GM21381 (cell line): ENCODE measurements around the gene INAFM2.

Experiments
- ATAC-seq: cut with Tn5 transposase; IDR thresholded peaks from one replicate; pipeline ENCODE4 v1.9.1; 2021; ENCODE audit warnings: mild to moderate bottlenecking, moderate library complexity; ENCODE audit not compliant: unreplicated experiment

Gene INAFM2

DNA sequence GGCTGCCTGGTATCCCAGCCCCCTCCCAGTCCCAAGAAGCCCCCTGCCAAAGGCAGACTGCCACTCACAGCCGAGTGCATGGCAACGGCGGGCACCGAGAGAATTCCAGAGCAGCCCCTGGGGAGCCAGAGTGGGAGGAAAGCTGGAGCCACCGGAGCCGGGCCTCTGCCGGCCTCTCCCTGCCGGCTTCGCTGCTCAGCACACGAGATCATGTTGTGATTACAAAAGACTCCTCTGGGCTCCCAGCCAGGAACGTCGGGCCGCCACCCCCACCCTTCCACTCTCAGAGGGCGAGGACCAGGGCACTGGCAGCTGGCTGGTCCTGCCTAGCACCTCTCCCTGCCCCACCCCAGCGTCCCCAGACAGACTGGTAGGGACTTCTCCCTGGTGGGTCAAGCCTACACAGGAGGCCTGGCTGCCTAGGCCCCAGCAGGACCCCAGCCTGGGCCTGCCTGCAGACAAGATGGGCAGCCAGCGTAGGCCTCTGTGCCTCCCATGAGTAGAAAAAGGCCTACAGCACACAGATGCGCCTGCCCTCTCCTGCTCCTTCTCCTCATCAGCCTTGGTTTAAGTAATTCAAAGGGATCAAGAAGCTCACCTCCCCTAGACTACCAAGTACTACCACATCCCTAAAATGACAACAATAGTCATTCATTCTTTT, 17.4 kb downstream of the INAFM2 start, which contains the start of gene CCDC9B:
CCDC9B (minus strand) TSS at position 200 of the 661 bp plus-strand sequence; CDS start at position 80, 120 bp downstream.
- no peak for ATAC-seq

DNA sequence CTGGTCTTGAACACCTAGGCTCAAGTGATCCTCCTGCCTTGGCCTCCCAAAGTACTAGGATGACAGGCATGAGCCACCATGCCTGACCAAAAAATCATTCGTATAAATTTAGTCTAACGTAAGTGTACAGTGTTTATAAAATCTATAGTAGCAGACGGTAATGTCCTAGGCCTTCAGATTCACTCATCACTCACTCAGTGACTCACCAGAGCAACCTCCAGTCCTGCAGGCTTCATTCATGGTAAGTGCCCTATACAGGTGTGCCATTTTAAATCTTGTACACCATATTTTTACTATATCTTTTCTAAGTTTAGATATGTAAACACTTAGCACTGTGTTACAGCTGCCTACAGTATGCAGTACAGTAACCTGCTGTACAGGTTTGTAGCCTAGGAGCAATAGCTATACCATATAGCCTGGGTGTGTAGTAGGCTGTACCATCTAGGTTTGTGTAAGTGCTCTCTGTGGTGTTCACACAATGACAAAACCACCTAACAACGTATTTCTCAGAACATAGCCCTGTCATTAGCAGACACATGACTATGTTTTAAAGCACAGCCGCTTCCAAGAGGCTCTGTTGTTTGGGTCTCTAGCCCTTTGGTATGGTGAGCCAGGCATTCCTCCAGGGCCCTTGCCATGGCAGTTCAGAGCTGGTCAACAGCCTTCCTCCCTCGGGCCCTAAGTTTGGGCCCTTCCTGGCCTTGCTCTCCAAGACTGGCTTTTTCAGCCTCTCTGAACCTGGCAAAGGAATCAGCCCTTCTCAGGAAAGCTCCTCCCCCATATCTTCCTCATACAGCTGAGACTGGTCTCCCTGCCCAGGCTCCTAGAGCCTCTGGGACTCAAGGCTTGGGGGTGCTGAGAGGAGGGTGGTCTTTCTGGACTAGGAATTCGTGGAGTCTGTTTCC, 19.2 kb downstream of the INAFM2 start:
- no peak for ATAC-seq

DNA sequence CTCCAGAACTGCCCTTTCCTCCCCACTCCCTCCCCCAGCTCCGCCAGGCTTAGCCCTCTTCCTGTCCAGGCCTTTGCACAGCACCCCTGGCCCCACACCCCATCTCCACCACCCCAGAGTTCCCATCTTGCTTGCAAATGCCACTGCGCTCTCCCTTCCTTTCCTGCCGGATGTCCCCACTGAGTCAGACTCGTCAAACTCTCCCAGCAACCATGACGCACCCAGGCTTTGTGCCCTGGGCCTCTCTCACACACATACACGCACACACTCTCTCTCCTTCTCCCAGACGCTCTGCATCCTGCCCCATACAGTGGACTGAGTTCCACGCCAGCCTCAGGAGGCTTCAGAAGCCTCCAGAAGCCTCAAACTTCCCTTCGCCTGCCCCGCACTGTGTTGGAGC, 20.0 kb downstream of the INAFM2 start:
- ATAC-seq = no peak

DNA sequence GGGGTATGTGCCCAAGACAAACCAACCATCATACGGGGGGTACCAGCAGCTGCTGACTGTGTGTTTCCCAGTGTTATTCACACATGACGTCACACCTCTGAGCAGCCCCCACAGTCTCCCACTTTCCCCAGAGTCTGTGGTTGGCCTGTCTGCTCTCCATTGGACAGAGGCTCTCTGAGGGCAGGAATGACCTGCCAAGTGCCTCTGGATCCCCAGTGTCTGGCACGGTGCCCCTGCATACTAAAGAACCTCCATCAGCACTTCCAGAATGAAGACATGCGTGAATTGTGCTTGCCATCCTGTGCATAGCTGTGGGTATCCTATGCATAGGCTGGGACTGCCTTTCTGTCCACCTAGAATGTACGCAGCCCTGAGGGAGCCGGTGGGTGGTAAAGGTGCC, 20.7 kb downstream of the INAFM2 start:
- no peak for ATAC-seq

DNA sequence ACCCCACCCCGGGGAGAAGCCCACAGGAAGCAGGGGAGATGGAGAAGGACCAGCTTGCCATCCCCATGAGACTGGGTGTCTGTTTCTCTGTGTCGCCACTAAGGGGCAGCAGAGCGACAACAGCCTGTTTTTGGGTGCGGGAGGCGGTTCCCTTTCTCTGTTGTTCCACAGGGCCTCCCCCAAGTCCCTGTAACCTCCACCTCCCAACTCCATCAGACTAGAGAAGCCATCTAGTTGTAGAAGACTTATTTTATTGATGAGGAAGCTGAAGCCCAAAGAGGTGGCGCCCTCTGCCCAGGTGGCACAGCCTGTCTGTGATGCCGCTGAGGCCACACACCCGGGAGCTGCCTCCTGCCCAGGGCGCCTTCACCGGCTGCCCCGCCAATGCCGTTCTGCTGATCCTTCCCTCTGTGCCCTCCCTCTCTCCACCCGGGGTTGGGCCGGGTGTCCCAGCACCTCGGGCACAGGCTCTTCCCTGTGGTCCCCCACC, 21.2 kb downstream of the INAFM2 start:
- no peak for ATAC-seq

DNA sequence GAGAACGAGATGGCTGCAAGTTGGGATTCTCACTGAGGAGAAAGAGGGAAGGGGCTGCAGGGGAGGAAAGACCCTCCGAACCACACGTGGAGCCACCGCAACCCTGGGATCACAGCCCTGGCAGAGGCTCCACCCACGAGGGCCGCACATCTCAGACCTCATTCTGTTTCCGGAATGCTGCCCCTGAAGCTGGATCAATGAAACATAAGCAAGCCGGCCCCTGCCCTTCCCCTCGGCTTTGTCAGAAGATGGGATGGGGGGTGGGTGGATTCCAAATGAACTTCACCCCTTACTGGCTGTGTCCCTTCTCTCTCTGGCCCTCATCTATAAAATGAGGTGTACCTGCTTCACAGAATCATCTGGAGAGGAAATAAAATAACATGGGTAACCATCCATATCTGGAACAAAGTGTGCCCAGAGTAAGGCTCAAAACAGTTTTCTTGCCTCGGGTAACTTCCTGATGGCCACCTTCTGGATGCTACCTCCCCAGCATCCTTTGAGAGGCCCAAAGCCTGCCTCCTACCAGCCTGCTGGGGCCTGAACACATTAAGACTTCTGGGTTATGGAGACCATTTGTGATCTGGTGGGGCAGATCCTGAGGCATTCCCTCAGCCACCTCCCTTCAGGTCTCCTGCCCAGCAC, 21.9 kb downstream of the INAFM2 start:
- ATAC-seq = no peak

DNA sequence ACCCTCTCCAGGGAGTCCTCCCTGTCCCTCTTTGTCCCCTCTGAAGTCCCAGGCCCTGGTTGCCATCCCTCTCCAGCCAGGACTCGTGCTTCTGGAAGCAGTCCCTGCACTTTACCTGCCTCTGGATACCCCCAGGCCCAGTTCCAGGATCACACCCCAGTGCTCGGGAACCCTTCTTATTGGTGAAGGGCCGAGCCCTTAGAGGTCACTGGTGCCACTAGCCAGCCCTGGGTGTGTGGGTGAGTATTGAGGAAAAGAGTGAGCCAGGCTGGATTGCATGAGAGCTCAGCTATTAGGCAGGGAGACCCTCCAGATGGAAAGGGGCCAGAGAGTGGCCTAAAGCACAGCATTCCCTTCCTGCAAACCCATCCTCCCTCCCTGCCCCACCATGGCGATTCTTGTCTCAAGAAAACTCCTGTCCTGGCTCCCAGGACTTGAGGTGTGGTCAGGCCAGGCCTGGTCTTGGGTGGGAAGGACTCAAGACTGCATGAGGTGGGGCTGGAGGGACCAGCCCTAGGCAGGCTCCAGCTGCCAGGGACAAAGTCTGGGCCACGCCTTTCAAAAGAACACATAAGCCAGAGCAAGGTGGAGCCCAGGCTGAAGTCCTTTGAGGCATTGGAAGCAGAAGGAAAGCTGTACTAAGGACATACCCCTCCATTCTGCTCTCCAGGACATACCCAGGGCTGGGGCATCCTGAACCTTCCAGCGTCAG, 22.5 kb downstream of the INAFM2 start:
- no peak for ATAC-seq

DNA sequence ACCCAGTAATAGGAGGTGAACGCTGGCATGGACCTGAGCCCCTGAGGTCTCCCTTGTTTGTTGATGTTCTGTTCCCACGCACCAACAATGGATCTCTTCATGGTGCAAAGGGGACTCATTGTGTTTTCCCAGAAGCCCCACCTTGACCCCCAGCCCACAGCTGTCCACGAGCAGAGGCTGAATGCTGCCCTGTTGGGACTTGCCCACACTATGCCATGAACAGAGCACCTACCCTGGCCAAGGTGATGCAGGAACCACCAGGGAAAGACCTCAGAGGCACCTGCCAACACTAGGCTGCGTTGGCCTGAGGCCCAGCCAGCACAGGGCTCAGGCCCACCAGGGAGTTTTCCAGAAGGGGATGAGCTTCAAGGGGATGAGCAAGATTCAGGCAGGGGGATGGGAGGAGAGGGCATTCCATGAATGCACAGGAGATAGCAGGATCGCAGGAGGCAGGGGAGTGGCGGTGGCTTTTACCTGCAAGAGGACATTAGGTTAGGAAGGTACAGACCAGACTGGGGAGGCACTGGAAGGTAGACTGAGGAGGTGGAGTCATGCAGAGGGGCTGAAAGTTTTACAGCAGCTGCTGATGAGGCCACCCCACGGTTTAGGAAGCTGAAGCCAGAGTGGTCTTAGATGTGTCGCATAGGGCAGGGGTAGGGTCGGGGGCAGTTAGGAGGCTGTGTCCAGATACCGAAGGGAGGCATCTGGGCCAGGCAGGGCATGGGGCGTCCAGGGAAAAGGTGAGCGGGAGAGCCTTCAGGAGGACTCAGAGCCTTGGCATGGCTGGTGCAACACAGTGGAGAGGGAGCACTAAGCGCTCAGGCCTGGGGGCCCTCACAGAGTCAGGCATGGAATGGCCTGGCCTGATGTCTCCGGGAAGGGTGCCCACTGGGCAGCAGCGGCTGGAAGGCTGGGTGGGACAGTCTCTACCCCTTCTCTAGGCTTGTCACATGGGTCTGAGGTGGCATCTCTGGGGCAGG, 23.4 kb downstream of the INAFM2 start:
- no peak for ATAC-seq

DNA sequence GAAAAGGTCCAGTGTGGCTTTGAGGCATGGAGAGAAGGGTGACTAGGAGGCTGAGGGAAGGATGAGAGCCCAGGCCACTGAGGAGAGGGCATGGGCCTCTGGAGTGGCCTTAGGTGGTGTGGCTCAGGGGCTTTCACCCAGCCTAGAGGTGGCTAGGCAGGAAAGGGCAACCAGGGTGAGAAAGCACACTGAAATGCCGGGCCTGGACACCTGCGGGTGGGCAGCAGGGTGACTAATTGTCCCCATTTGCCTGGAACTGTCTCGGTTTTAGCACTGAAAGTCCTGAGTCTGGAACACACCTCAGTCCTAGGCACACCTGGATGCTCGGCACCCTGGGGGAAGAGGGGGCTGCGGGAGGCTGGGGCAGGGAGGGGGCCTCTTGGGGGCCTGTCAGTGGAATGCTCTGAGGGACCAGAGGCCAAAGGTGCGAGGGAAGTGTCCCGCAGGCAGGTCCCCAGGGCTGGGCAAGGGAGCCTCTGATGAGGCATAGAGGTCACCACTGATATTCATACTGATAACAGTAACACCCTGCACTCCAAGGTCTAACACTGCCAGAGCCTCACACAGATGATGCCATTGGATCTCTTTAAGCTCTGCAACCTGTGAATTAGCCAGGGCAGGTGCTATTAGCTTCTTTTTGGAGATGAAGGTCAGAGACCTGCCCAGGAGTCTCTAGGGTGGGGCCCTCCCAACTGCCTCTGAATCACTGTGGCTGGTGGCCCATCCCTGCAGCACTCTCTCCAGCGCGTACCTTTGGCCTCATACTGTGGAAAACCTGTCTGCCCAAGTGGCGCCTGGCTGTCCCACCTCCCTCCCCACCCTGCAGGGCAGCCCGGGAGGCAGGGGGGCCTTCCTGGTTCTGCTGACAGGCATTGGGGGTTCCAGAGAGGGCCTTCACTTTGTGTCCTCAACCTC, 24.3 kb downstream of the INAFM2 start:
- no peak for ATAC-seq

DNA sequence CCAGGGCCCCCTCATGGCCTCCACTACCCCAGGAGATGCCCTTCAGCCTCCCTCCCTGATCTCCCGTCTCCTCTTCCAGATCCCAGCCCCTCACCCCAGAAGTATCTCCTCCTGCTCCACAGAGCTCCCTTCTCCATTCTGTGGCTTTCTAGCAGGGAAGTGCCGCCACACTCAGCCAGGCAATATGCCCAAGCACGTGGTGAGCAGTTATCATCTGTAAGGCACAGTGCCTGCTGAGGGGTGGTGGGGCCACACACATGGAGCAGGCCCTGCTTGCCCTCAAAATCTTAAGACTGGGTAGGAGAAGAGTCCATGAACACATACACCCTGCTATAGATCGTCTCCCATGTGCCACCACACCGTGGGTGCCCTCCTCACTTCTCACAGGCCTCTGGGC, 25.0 kb downstream of the INAFM2 start:
- no peak for ATAC-seq

DNA sequence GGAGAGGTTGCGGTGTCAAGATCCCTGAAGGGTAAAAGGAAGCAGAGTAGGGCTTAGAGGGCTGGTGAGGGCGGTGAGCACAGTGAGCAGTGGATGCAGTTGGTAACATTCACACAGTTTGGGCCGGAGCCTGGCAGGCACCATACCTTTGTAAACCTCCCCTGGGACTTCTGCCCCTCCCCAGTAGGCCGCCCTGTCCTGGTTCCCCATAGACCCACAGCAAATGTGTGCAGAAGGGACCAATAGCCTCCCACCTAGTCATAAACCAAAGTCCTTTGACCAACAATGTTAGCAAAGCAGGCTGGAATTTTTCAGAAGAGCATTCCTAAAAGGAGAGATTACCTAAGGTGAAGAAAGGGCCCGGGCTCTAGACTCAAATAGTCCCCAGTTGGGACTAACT, 25.7 kb downstream of the INAFM2 start:
- ATAC-seq = no peak

DNA sequence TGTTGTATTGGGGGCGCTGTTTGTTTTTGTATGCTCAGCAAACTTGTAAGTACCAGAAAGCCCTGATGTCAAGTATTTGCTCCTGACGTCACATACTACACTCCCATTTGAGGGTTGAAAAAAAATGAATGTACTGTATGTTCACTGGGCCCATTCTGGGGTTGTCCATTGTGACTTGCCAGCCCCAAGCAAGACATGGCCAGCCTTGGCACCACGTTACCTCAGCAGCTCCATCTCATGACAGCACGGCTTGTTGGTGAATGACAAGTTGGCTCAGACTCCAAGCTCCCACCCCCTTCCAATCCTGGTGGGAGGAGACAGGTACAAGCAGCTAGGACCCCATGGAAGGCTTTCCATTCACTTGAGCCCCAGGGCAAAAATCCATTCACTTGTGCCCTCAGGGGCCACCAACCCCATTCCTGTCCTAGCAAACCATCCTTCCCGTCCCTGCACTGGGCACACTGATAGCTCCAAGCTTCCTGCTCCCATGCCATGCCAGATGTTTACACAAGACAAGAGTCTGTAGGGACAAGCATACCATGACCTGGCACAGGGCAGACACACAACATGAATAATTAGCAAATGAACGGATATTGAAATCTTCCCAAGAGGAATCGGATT, 28.9 kb downstream of the INAFM2 start:
- ATAC-seq = no peak

DNA sequence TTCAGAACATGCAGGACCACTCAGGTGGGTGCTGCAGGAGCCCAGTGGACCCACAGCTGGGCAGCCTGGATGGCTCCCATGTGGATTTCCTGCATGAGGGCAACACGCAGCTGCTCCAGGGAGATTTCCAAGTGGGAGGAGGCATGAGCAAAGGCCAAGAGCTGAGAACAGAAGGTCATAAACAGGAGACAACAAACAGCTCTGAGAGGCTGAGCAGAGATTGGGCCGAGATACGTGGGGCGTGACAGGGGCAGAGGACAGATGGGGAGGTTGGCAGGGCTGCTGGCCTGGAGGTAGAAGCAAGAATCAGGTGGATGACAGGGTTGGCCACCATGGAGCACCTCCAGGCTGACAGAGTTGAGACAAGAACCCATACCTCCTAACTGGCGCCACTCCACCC, 30.2 kb downstream of the INAFM2 start:
- no peak for ATAC-seq

DNA sequence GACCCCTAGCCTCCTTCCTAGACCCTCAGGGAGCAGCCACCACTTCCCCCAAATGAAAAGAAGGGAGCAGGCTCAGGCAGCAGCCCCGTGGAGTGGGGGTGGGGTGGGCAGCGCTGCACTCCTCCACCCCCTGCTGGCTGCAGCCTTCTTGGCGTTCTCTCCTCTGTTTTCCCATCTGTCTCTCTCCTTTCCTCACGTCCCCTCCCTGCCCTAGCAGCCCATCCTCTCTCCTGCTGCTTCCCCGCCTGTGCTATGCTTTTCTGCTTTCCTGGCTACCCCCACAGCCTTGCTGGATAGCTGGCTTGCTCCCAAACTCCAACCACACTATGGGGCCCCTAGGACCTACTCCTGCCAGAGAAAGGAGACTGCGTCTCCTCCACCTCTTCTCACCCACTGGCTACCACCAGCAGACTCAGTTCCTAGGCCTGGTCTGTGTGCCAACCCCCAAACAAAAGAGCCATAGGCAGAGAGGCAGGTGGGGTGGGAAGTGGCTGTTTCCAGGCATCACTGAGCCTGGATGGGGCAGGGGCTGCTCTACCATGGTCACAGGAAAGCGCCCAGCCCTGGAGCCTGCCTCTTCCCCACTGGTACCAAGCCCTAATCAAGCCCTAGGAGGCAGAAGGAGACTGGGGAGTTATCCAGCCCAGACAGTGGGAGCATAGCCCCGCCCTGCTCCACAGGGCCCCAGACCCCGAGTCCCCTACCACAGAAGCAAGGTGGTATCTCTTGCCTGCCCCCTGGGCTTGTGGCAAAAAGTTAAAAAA, 31.1 kb downstream of the INAFM2 start:
- no peak for ATAC-seq

DNA sequence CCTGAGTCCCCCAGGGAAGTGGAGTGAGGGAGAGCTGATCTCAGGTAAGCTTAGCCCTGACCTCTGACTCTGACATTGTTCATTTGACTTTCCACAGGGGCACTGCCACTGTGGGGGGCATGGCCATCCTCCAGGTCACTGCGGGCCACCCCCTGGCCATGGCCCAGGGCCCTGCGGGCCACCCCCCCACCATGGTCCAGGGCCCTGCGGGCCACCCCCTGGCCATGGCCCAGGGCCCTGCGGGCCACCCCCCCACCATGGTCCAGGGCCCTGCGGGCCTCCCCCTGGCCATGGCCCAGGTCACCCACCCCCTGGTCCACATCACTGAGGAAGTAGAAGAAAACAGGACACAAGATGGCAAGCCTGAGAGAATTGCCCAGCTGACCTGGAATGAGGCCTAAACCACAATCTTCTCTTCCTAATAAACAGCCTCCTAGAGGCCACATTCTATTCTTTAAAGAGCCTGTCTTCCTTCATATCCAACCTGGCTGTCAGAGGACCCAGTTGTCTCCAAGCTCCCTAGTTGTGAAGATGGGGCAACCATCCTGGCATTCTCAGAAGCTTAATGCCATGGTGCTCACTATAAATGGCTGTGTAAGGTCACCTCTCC, 32.6 kb downstream of the INAFM2 start:
- no peak for ATAC-seq

DNA sequence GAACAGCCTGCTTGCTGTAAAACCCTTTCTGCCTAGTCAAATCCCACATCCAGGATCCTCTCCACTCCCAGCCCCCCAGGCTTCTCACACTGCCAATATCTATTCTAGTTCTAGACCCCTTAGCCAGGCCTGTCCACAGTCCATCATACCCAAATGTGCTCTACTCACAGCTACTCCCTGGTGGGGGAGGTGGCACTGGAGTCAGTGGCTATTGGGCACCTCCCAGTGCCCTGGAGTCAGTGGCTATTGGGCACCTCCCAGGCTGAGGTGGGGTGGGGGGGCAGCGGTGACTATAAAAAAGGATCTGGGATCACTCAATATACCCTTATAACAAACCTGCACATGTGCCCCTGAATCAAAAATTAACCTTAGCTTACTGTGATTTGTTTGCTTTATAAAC, 33.8 kb downstream of the INAFM2 start:
- ATAC-seq = no peak
